OCI-LY1 (cell line): Measurements from ENCODE around the gene DNAAF5.

ENCODE experiments used
- H2AFZ ChIP-seq: fragments of 200-600 bp; sonication (generic), shearing (Covaris generic); 2 replicates; pipeline ENCODE4 v1.6.0; 2014; ENCODE audit warnings: antibody characterized with exemption, mild to moderate bottlenecking, low read length
- H3F3A ChIP-seq: fragments of 200-600 bp; sonication (generic), shearing (Covaris generic); 2 replicates; pipeline ENCODE4 v1.6.0; 2014; ENCODE audit warnings: mild to moderate bottlenecking, antibody characterized with exemption, low read length, moderate library complexity; ENCODE audit not compliant: insufficient read depth
- H3K27ac ChIP-seq: fragments of 200-600 bp; sonication (generic); 2 replicates; pipeline ENCODE4 v1.5.1; 2014; ENCODE audit warnings: low read length, mixed run types, mild to moderate bottlenecking, low read depth; ENCODE audit not compliant: poor library complexity, severe bottlenecking
- H3K27me3 ChIP-seq: fragments of 200-600 bp; sonication (generic); 2 replicates; pipeline ENCODE4 v1.6.0; 2014; ENCODE audit warnings: antibody characterized with exemption, mild to moderate bottlenecking, low read length, moderate library complexity; ENCODE audit not compliant: insufficient read depth
- H3K36me3 ChIP-seq: fragments of 200-600 bp; sonication (generic); 2 replicates; pipeline ENCODE4 v1.6.1; 2014; ENCODE audit warnings: mild to moderate bottlenecking, antibody characterized with exemption, low read length, moderate library complexity, mixed read lengths; ENCODE audit not compliant: insufficient read depth
- H3K4me1 ChIP-seq: fragments of 200-600 bp; sonication (generic); 2 replicates; pipeline ENCODE4 v1.5.1; 2014; ENCODE audit warnings: mild to moderate bottlenecking, low read length, moderate library complexity; ENCODE audit not compliant: insufficient read depth, severe bottlenecking
- H3K4me2 ChIP-seq: fragments of 200-600 bp; sonication (generic), shearing (Covaris generic); 2 replicates; pipeline ENCODE4 v1.6.1; 2014; ENCODE audit warnings: low read length
- H3K4me3 ChIP-seq: fragments of 200-600 bp; sonication (generic); 2 replicates; pipeline ENCODE4 v1.5.1; 2014; ENCODE audit warnings: low read length, low read depth, mild to moderate bottlenecking, mixed read lengths; ENCODE audit not compliant: poor library complexity, severe bottlenecking
- H3K79me2 ChIP-seq: fragments of 200-600 bp; shearing (Covaris generic); 2 replicates; pipeline ENCODE4 v1.6.1; 2016; ENCODE audit warnings: mixed run types, low read length, mixed read lengths; ENCODE audit not compliant: insufficient read depth
- H3K9ac ChIP-seq: fragments of 200-600 bp; sonication (generic), shearing (Covaris generic); 2 replicates; pipeline ENCODE4 v1.6.1; 2014; ENCODE audit warnings: mild to moderate bottlenecking, low read length, mixed read lengths
- H3K9me2 ChIP-seq: fragments of 200-600 bp; sonication (generic), shearing (Covaris generic); 2 replicates; pipeline ENCODE4 v1.6.1; 2014; ENCODE audit warnings: low read depth, mild to moderate bottlenecking, low read length, mixed read lengths
- H3K9me3 ChIP-seq: fragments of 200-600 bp; shearing (Covaris generic); 2 replicates; pipeline ENCODE4 v1.6.1; 2014; ENCODE audit warnings: low read length, mixed read lengths
- H4K20me1 ChIP-seq: fragments of 200-600 bp; sonication (generic), shearing (Covaris generic); 2 replicates; pipeline ENCODE4 v1.6.0; 2016; ENCODE audit warnings: mild to moderate bottlenecking, low read length; ENCODE audit not compliant: insufficient read depth
- EZH2 ChIP-seq: fragments of 200-600 bp; sonication (generic), shearing (Covaris generic); IDR thresholded peaks from 2 replicates; pipeline ENCODE4 v1.8.0; 2017; ENCODE audit warnings: borderline replicate concordance, mixed run types, mild to moderate bottlenecking, antibody characterized with exemption, low read length, moderate library complexity, mixed read lengths
- TF ChIP-seq, protein P1 (sequence below): fragments of 200-600 bp; sonication (generic), shearing (Covaris generic); IDR thresholded peaks from 2 replicates; pipeline ENCODE4 v1.5.1; 2017; ENCODE audit warnings: mild to moderate bottlenecking, antibody characterized with exemption, low read length, moderate library complexity, mixed read lengths

The DNAAF5 gene

DNA sequence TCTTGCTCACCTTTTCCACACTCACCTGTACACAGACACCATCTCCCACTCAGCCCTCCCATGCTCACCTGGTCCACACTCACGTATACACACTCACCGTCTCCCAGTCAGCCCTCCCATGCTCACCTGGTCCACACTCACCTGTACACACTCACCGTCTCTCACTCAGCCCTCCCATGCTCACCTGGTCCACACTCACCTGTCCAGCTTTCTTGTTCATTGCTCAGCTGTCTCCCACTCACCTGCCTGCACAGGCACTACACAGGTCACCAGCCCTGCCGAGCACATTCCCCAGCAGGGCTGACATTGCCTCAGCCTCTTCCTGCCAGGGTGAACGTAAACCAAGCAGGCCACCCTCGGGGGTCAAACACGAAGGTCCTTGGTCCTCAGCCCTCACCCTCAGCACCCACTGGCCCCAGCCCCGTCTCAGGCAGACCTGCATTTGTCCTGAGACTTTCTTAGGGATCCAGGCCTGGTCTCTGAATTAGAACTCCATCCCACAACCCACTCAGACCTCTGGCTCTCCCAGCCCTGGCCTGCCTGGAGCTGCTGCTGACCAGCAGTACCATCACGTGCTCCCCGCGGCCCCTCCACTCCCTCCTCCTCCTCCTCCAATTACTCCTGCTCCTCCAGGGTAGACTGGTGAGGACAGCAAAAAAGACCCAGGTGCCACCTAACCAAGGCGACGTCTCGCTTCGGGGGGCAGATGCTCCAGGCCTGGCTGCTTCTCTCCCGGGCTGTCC lies 12.8 kb upstream of the DNAAF5 start:
- Histone ChIP-seq H3K27ac (no peak overlapping the region), H3K36me3 (peaks cover 10% of the 10 kb centered on the region), H4K20me1 (no peaks in the 10 kb centered on the region), H3F3A (no peaks in the 10 kb centered on the region), H3K4me2 (no peak overlapping the region), H3K4me3 (no peak overlapping the region), H3K79me2 (no peaks in the 10 kb centered on the region), H3K27me3 (no peaks in the 10 kb centered on the region), H3K9me3 (no peaks in the 10 kb centered on the region), H3K9ac (no peak overlapping the region), H2AFZ (no peak overlapping the region), H3K4me1 (no peaks in the 10 kb centered on the region), H3K9me2 (no peaks in the 10 kb centered on the region)
- TF ChIP-seq EZH2: no peak
- TF ChIP-seq, protein P1, sequence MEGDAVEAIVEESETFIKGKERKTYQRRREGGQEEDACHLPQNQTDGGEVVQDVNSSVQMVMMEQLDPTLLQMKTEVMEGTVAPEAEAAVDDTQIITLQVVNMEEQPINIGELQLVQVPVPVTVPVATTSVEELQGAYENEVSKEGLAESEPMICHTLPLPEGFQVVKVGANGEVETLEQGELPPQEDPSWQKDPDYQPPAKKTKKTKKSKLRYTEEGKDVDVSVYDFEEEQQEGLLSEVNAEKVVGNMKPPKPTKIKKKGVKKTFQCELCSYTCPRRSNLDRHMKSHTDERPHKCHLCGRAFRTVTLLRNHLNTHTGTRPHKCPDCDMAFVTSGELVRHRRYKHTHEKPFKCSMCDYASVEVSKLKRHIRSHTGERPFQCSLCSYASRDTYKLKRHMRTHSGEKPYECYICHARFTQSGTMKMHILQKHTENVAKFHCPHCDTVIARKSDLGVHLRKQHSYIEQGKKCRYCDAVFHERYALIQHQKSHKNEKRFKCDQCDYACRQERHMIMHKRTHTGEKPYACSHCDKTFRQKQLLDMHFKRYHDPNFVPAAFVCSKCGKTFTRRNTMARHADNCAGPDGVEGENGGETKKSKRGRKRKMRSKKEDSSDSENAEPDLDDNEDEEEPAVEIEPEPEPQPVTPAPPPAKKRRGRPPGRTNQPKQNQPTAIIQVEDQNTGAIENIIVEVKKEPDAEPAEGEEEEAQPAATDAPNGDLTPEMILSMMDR: no peak

DNA sequence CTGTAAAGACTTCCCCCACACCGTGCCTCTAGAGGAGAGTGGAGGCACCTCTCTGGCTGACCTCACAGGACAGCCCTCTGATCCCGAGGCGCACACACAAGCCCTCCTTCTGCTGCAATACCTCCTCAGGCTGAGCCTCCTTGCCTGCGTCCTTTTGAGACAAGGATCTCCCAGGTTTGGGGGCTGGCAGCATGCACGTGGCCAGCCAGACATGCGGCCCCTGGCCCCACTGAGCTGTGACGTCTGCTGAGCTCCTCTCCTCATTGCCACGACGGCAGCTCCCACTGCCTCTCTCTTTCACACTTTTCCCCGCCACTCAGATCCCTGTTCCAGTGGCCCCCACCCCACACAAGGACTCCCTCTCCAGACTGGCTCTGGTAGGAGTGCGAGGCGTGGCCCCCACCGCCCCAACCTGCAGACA lies 12.2 kb upstream of the DNAAF5 start:
- no peaks in the 10 kb centered on the region for H3K9me2 ChIP-seq
- H2AFZ ChIP-seq: no peak overlapping the region
- TF ChIP-seq EZH2: no peak
- no peak overlapping the region for H3K4me2 ChIP-seq
- no peaks in the 10 kb centered on the region for H4K20me1 ChIP-seq
- H3K4me3 ChIP-seq: no peak overlapping the region
- no peaks in the 10 kb centered on the region for H3K9me3 ChIP-seq
- no peak overlapping the region for H3K9ac ChIP-seq
- no peaks in the 10 kb centered on the region for H3F3A ChIP-seq
- H3K27ac ChIP-seq: no peak overlapping the region
- H3K4me1 ChIP-seq: no peaks in the 10 kb centered on the region
- H3K36me3 ChIP-seq: peaks cover 10% of the 10 kb centered on the region
- H3K27me3 ChIP-seq: no peaks in the 10 kb centered on the region
- H3K79me2 ChIP-seq: no peaks in the 10 kb centered on the region

DNA sequence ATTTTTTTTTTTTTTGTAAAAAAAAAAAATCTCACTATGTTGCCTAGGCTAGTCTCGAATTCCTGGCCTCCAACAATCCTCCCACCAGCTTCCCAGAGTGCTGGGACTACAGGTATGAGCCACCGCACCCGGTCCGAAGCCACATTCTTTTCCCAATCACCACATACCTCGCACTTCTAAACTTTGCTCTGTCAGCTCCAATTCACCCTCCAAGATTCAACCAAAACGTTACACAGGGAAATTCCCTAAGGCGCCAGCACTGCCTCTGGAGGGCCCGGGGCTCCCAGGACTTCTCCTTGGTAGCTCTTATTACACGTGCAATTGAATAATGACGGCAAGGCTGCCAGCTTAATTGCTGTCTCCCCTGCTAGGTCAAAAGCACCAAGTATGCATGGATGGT lies 10.3 kb upstream of the DNAAF5 start:
- H3K9me3 ChIP-seq: 0 out of 2 replicates have a peak, but pooled peaks cover 3% of the 10 kb centered on the region
- H2AFZ ChIP-seq: no peak overlapping the region
- H3K9ac ChIP-seq: no peak overlapping the region
- no peaks in the 10 kb centered on the region for H3F3A ChIP-seq
- H3K4me3 ChIP-seq: no peak overlapping the region
- peaks cover 3% of the 10 kb centered on the region; the same call in 1 of the 2 replicates for H3K36me3 ChIP-seq
- H3K27me3 ChIP-seq: no peaks in the 10 kb centered on the region
- H3K27ac ChIP-seq: no peak overlapping the region
- H3K4me1 ChIP-seq: no peaks in the 10 kb centered on the region
- TF ChIP-seq EZH2: no peak
- TF ChIP-seq, protein P1: no peak
- no peaks in the 10 kb centered on the region for H3K79me2 ChIP-seq
- no peaks in the 10 kb centered on the region for H3K9me2 ChIP-seq
- H3K4me2 ChIP-seq: no peak overlapping the region
- no peaks in the 10 kb centered on the region for H4K20me1 ChIP-seq

DNA sequence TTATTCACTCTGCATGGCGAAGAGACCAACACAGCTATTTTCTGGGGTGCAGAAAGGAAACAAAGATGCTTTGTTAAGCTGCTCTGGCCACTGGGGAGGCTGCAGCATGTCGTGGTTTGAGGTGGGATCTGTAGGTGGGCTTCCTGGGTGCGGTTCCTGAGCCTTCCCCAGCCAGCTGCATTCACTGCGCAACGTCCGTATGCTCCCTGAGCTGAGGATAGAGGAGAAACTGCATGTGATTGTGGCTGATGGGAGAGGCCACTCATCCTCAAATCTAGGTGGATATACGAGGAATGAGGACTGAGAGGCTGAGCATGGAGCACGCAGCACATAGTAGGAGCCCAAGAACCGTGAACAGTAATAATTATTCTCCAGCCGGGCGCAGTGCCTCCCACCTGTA lies 9.9 kb upstream of the DNAAF5 start:
- peaks cover 3% of the 10 kb centered on the region; the same call in 1 of the 2 replicates for H3K9me3 ChIP-seq
- H3K36me3 ChIP-seq: no peaks in the 10 kb centered on the region; the same call in 1 of the 2 replicates
- H2AFZ ChIP-seq: no peak overlapping the region
- no peak overlapping the region for H3K9ac ChIP-seq
- no peak overlapping the region for H3K27ac ChIP-seq
- TF ChIP-seq EZH2: no peak
- TF ChIP-seq, protein P1: no peak
- H4K20me1 ChIP-seq: no peaks in the 10 kb centered on the region
- H3K4me2 ChIP-seq: no peak overlapping the region
- no peaks in the 10 kb centered on the region for H3K79me2 ChIP-seq
- no peak overlapping the region for H3K4me3 ChIP-seq
- no peaks in the 10 kb centered on the region for H3K9me2 ChIP-seq
- no peaks in the 10 kb centered on the region for H3K27me3 ChIP-seq
- no peaks in the 10 kb centered on the region for H3F3A ChIP-seq
- no peaks in the 10 kb centered on the region for H3K4me1 ChIP-seq
